WTC11 (cell line): Measurements from ENCODE around the gene OAT.

Experiments
- SP1 ChIP-seq: sonication (generic); formaldehyde crosslinking; conservative IDR thresholded peaks from 2 replicates; pipeline ENCODE4 v1.8.1; 2022; ENCODE audit warnings: missing genetic modification reagents
- TF ChIP-seq, protein P1 (sequence below): sonication (generic); formaldehyde crosslinking; IDR thresholded peaks from 2 replicates; pipeline ENCODE4 v1.8.1; 2023; ENCODE audit warnings: mild to moderate bottlenecking, missing genetic modification reagents

DNA sequence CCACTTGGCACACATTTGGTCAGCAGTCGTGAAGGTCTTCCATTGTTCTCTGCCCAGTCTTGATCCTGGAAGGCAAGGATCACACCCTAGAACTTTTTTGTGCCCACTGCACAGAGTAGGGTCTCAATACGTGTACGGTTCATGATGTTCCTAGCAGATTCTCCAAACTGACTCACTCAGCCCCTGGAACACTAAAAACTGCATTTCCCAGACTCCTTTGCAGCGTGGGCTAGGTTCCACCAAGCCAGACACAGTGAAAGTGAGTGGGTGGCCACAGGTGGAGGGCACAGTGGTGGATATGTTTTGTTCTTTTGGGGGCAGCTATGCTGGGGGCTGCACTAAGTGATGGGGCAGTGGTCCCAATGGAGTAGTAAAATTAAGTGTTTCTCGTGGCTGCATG is 41.4 kb upstream of the OAT start:
- TF ChIP-seq, protein P1, sequence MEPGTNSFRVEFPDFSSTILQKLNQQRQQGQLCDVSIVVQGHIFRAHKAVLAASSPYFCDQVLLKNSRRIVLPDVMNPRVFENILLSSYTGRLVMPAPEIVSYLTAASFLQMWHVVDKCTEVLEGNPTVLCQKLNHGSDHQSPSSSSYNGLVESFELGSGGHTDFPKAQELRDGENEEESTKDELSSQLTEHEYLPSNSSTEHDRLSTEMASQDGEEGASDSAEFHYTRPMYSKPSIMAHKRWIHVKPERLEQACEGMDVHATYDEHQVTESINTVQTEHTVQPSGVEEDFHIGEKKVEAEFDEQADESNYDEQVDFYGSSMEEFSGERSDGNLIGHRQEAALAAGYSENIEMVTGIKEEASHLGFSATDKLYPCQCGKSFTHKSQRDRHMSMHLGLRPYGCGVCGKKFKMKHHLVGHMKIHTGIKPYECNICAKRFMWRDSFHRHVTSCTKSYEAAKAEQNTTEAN (CRISPR knock-in tag), result no peak
- TF ChIP-seq SP1 (CRISPR knock-in tag), result no peak
